Smooth muscle cell (in vitro differentiated cells): ENCODE data around the gene ADARB2. TPM values are rescaled to one million over a fixed set of nuclear protein-coding genes. Genes with fewer than 3 reads are reported as not detected.

ENCODE experiments used
- DNase-seq: peaks from one replicate; lab custom pipeline; 2025; ENCODE audit not compliant: unreplicated experiment; lab: John Stamatoyannopoulos, UW
- H2AFZ ChIP-seq: fragments of 200-600 bp; sonication (generic); 2 replicates; pipeline ENCODE4 v1.6.0; 2016; ENCODE audit warnings: antibody characterized with exemption, low read depth, mild to moderate bottlenecking
- H3F3A ChIP-seq: fragments of 200-600 bp; sonication (generic); 2 replicates; pipeline ENCODE4 v1.6.0; 2017; ENCODE audit warnings: antibody characterized with exemption, low read depth
- H3K27ac ChIP-seq: fragments of 200-600 bp; sonication (generic); 2 replicates; pipeline ENCODE4 v1.5.1; 2016; ENCODE audit warnings: low read depth, mild to moderate bottlenecking
- H3K27me3 ChIP-seq: fragments of 200-600 bp; sonication (generic); 2 replicates; pipeline ENCODE4 v1.6.1; 2016; ENCODE audit warnings: low read depth, mild to moderate bottlenecking
- H3K36me3 ChIP-seq: fragments of 200-600 bp; sonication (generic); 2 replicates; pipeline ENCODE4 v1.5.1; 2016; ENCODE audit warnings: low read depth
- H3K4me1 ChIP-seq: fragments of 200-600 bp; sonication (generic); 2 replicates; pipeline ENCODE4 v1.5.1; 2016; ENCODE audit warnings: low read depth
- H3K4me2 ChIP-seq: fragments of 200-600 bp; sonication (generic); 2 replicates; pipeline ENCODE4 v1.6.0; 2016; ENCODE audit warnings: mild to moderate bottlenecking
- H3K4me3 ChIP-seq: fragments of 200-600 bp; sonication (generic); 2 replicates; pipeline ENCODE4 v1.5.1; 2016; ENCODE audit warnings: mild to moderate bottlenecking
- H3K79me2 ChIP-seq: fragments of 200-600 bp; sonication (generic); 2 replicates; pipeline ENCODE4 v1.6.0; 2016; ENCODE audit warnings: low read depth, mild to moderate bottlenecking
- H3K9ac ChIP-seq: fragments of 200-600 bp; sonication (generic); 2 replicates; pipeline ENCODE4 v1.6.0; 2016; ENCODE audit warnings: low read depth
- H3K9me3 ChIP-seq: fragments of 200-600 bp; sonication (generic); replicated peaks from 2 replicates; pipeline ENCODE4 v1.5.1; 2016; ENCODE audit warnings: low read depth
- H4K20me1 ChIP-seq: fragments of 200-600 bp; sonication (generic); 2 replicates; pipeline ENCODE4 v1.6.0; 2016; ENCODE audit warnings: low read depth
- CTCF ChIP-seq: fragments of 200-600 bp; sonication (generic); IDR thresholded peaks from 2 replicates; pipeline ENCODE4 v1.5.1; 2017; ENCODE audit warnings: borderline replicate concordance, mild to moderate bottlenecking, antibody characterized with exemption; ENCODE audit not compliant: insufficient read depth, poor library complexity, severe bottlenecking
- WGBS: methylation state at CpG from one replicate; pipeline ENCODE4 v1.1.7; 2016; ENCODE audit warnings: low lambda C conversion rate; 5-methylcytosine and 5-hydroxymethylcytosine counted together
- polyA plus RNA-seq: library from polyadenylated mRNA; unstranded; fragments of >200 nt; fragmentation: Nextera tagmentation; extraction: Ambion mirVana; gene quantifications from 2 replicates; pipeline ENCODE4 v1.2.1, GENCODE V29; 2016
- total RNA-seq: library from RNA; depleted of rRNA; stranded (reverse); fragments of >200 nt; gene quantifications from 2 replicates; pipeline ENCODE4 v1.2.3, GENCODE V29; 2014

Gene ADARB2
- total and polyA plus RNA-seq, 2 experiments from 2014 or later, result 0.13 to 0.39 TPM

DNA sequence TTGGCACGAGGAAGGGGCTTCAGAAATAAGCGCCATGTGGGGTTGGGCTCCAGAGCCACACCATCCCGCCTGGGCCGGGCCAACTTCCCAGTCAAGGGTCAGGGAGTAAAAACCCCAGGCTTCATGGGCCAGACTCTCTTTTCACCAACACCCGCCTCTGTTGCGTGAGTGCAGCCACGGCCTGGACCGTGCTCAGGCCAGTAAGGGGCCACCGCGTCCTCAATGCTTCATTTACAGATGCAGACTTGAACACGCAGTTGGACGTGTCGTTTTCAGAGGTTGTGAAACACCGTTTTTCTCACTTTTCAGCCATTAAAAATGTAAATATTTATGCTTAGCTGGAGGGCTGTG, 520.1 kb downstream of the ADARB2 start:
- no peak for DNase-seq
- no peak overlapping the region for H3K9ac ChIP-seq
- H3K36me3 ChIP-seq, result no peaks in the 10 kb centered on the region
- no peak for TF ChIP-seq CTCF
- no peaks in the 10 kb centered on the region for H3K27me3 ChIP-seq
- no peak overlapping the region for H3K4me2 ChIP-seq
- H3K9me3 ChIP-seq, result no peaks in the 10 kb centered on the region
- H3K27ac ChIP-seq, result no peak overlapping the region
- H3K4me1 ChIP-seq, result no peaks in the 10 kb centered on the region
- H3K4me3 ChIP-seq, result no peak overlapping the region
- WGBS, result 93% methylated on average over 14 of the region's 14 CpGs
- H3F3A ChIP-seq, result no peaks in the 10 kb centered on the region
- H3K79me2 ChIP-seq, result no peaks in the 10 kb centered on the region
- H2AFZ ChIP-seq, result no peak overlapping the region
- no peaks in the 10 kb centered on the region for H4K20me1 ChIP-seq

- no peak for TF ChIP-seq CTCF
- no peak for DNase-seq
- Histone ChIP-seq H3F3A (no peaks in the 10 kb centered on the region), H3K4me3 (no peak overlapping the region), H3K9me3 (no peaks in the 10 kb centered on the region), H3K4me2 (no peak overlapping the region), H3K9ac (no peak overlapping the region), H2AFZ (no peak overlapping the region), H4K20me1 (no peaks in the 10 kb centered on the region), H3K36me3 (no peaks in the 10 kb centered on the region), H3K27me3 (no peaks in the 10 kb centered on the region), H3K4me1 (no peaks in the 10 kb centered on the region), H3K27ac (no peak overlapping the region), H3K79me2 (no peaks in the 10 kb centered on the region)
- WGBS, result 90% methylated on average over 31 of the region's 31 CpGs
Measured at GRCh38 chr10:1216574-1217236, 520.6 kb downstream of the ADARB2 start.

DNA sequence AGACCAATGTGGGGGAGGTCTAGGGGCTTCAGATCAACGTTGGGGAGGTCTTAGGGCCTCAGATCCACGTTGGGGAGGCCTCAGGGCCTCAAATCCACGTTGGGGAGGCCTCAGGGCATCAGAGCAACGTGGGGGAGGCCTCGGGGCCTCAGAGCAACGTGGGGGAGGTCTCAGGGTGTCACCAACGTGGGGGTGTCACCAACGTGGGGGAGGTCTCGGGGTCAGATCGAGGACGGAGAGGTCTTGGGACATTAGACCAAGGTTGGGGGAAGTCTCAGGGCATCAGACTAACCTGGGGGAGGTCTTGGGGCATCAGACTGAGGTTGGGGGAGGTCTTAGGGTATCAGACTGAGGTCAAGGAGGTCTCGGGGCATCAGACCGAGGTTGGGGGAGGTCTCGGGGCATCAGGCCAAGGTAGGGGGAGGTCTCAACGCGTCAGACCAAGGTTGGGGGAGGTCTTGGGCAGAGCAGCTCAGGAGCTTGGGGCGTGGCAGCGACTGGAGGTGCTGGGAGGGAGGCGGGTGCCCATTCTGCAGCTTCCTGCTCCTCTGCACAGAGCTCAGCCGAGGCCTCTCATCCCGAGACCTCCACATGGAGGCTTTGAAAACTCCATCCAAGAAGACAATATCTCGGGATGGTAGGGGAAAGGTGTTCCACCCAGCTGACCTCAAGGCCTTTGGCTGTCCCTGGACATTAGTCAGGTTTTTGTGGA, 521.3 kb downstream of the ADARB2 start:
- 85% methylated on average over 18 of the region's 22 CpGs for WGBS
- DNase-seq, result no peak

More for the DNA sequence above, 521.3 kb downstream of the ADARB2 start:
- no peaks in the 10 kb centered on the region for H3K79me2 ChIP-seq
- no peak overlapping the region for H3K4me3 ChIP-seq
- no peak for TF ChIP-seq CTCF
- H3K9ac ChIP-seq, result no peak overlapping the region
- no peak overlapping the region for H3K4me2 ChIP-seq
- no peak overlapping the region for H3K27ac ChIP-seq
- no peaks in the 10 kb centered on the region for H3K36me3 ChIP-seq
- no peaks in the 10 kb centered on the region for H3F3A ChIP-seq
- no peak overlapping the region for H2AFZ ChIP-seq
- no peaks in the 10 kb centered on the region for H3K4me1 ChIP-seq
- H4K20me1 ChIP-seq, result no peaks in the 10 kb centered on the region
- no peaks in the 10 kb centered on the region for H3K27me3 ChIP-seq
- no peaks in the 10 kb centered on the region for H3K9me3 ChIP-seq
